ENCODE data around the gene CYB561D1. TPM values are rescaled to one million over a fixed set of nuclear protein-coding genes. Genes with fewer than 3 reads are reported as not detected.
A peak's percentile ranks its signal among the peaks of the same experiment; 100 is the strongest.

The CYB561D1 gene
- total and polyA plus RNA-seq, 9 of the 15 experiments (the other 6 are each of a cell fraction or from before 2014, with no cell fraction given) = 0.71 to 7.2 (median 3.5) TPM

DNA sequence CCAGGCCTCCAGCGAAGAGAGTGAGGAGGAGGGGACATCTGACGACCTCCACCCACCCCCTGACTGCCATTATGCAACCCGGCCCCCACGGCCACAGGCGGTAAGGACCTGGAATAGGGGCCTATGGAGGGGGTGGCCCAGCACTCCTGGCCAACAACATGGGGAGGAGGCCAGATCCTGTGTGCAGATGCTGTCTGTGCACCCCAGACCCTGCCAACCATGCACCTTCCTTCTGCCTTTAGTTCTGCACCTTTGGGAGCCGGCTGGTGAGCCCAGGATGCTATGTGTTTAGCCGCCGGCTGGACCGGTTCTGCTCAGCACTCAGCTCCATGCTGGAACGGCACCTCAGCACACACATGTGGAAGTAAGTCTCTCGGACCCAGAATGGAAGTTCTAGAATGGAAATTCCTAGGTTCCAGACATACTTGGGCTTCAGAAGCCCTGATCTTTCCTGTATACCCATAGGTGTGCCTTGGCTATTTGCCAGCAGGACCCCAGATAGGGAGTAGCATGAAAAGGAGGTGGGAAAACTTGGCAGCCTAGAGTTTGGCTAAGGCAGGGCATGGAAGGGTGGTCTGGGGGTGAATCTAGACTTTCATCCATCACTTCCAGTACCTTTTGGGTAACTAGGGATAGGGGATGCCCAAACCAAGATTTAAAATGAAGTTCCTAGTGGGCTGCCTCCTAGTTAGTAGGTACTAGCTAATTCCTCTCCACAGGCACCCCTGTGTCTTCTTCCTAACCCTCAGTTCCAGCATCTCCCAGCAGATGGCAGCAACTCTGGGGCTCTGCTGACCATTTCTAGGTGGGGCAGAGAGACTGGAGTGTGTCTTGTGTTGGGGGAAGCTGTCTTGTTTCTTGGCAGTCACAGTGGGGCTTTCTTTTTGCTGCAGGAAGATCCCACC lies 3.6 kb upstream of the CYB561D1 start (continued):
- TF ChIP-seq, protein P1, sequence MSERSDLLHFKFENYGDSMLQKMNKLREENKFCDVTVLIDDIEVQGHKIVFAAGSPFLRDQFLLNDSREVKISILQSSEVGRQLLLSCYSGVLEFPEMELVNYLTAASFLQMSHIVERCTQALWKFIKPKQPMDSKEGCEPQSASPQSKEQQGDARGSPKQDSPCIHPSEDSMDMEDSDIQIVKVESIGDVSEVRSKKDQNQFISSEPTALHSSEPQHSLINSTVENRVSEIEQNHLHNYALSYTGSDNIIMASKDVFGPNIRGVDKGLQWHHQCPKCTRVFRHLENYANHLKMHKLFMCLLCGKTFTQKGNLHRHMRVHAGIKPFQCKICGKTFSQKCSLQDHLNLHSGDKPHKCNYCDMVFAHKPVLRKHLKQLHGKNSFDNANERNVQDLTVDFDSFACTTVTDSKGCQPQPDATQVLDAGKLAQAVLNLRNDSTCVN (CRISPR knock-in tag; IDR thresholded peaks at IDR 0.05) = no peak
- TF ChIP-seq NUFIP1 (IDR thresholded peaks at IDR 0.05; ENCODE audit: partially characterized antibody) (no peak), RBM15 (IDR thresholded peaks at IDR 0.05; ENCODE audit: insufficient read depth, low read length) (no peak), HNRNPL (IDR thresholded peaks at IDR 0.05; ENCODE audit: low read depth, low read length) (no peak), NFE2 (IDR thresholded peaks at IDR 0.05; ENCODE audit: low read depth) (no peak), ZNF282 (CRISPR knock-in tag; IDR thresholded peaks at IDR 0.05) (no peak), CXXC5 (CRISPR knock-in tag; IDR thresholded peaks at IDR 0.05) (no peak), ZNF444 (CRISPR knock-in tag; IDR thresholded peaks at IDR 0.05) (no peak), ARHGAP35 (IDR thresholded peaks at IDR 0.05; ENCODE audit: partially characterized antibody) (no peak), RAD21 (CRISPR knock-in tag; conservative IDR thresholded peaks at IDR 0.05 in 1 of 2, IDR thresholded peaks at IDR 0.05 in 1 of 2) (peak; percentile 70 to 74), ZKSCAN8 (CRISPR knock-in tag; IDR thresholded peaks at IDR 0.05) (no peak), MEIS2 (IDR thresholded peaks at IDR 0.05; ENCODE audit: partially characterized antibody) (no peak), ZNF175 (CRISPR knock-in tag; IDR thresholded peaks at IDR 0.05; ENCODE audit: low read depth) (no peak), GATAD2A (IDR thresholded peaks at IDR 0.05) (no peak), MBD2 (IDR thresholded peaks at IDR 0.05; ENCODE audit: borderline replicate concordance, low read depth) (no peak), KDM1A (IDR thresholded peaks at IDR 0.05) (no peak), SMAD1 (IDR thresholded peaks at IDR 0.05; ENCODE audit: low read depth, low read length, partially characterized antibody) (no peak), RUNX1 (IDR thresholded peaks at IDR 0.05; ENCODE audit: low read depth) (no peak), ZNF280A (IDR thresholded peaks at IDR 0.05; ENCODE audit: low read depth, partially characterized antibody) (no peak)
- TF ChIP-seq, protein P2, sequence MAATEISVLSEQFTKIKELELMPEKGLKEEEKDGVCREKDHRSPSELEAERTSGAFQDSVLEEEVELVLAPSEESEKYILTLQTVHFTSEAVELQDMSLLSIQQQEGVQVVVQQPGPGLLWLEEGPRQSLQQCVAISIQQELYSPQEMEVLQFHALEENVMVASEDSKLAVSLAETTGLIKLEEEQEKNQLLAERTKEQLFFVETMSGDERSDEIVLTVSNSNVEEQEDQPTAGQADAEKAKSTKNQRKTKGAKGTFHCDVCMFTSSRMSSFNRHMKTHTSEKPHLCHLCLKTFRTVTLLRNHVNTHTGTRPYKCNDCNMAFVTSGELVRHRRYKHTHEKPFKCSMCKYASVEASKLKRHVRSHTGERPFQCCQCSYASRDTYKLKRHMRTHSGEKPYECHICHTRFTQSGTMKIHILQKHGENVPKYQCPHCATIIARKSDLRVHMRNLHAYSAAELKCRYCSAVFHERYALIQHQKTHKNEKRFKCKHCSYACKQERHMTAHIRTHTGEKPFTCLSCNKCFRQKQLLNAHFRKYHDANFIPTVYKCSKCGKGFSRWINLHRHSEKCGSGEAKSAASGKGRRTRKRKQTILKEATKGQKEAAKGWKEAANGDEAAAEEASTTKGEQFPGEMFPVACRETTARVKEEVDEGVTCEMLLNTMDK (IDR thresholded peaks at IDR 0.05; ENCODE audit: borderline replicate concordance, insufficient read depth, low read depth, low read length, poor library complexity, severe bottlenecking) = peak; percentile 45
- TF ChIP-seq, protein P3, sequence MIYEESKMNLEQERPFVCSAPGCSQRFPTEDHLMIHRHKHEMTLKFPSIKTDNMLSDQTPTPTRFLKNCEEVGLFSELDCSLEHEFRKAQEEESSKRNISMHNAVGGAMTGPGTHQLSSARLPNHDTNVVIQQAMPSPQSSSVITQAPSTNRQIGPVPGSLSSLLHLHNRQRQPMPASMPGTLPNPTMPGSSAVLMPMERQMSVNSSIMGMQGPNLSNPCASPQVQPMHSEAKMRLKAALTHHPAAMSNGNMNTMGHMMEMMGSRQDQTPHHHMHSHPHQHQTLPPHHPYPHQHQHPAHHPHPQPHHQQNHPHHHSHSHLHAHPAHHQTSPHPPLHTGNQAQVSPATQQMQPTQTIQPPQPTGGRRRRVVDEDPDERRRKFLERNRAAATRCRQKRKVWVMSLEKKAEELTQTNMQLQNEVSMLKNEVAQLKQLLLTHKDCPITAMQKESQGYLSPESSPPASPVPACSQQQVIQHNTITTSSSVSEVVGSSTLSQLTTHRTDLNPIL (CRISPR knock-in tag; IDR thresholded peaks at IDR 0.05) = no peak

All from K562 (cell line).